HCT116 (cell line): ENCODE results near the gene FOXO6. TPM values are rescaled to one million over a fixed set of nuclear protein-coding genes. Genes with fewer than 3 reads are reported as not detected.

Experiments
- ATAC-seq: fragments of 200-7000 bp; cut with Tn5 transposase; 2 replicates; pipeline ENCODE4 v1.9.1; 2020; ENCODE audit warnings: mild to moderate bottlenecking, moderate library complexity
- BruUV-seq: library from RNA; stranded (reverse); fragments of 400-500 nt; replicated peaks from 2 replicates; lab custom pipeline; 2021; lab: Mats Ljungman, UMichigan
- CTCF ChIA-PET: fragments of 300-600 bp; sonication (Branson Sonifier 250); formaldehyde crosslinking; loops from one replicate; lab custom pipeline; 2021; ENCODE audit warnings: antibody characterized with exemption; lab: Charles Lee
- POLR2A ChIA-PET: fragments of 300-600, 350-600 bp; sonication (Branson Sonifier 250); formaldehyde crosslinking; loops from one replicate; lab custom pipeline; 2021; ENCODE audit warnings: antibody characterized with exemption; lab: Charles Lee
- RAD21 ChIA-PET, 2 experiments: fragments of 300-600 bp; sonication (Branson Sonifier 250); formaldehyde crosslinking; loops; one replicate each; lab custom pipeline; 2023; ENCODE audit warnings: low total read pairs in 2 of 2; ENCODE audit not compliant: uncharacterized antibody in 2 of 2, unreplicated experiment in 2 of 2, low non-redundant PET in 1 of 2; lab: Charles Lee
- DNase-seq: peaks from one replicate; pipeline ENCODE4 v3.0.0-alpha.2; 2010; ENCODE audit warnings: low read depth, low spot score
- H2AFZ ChIP-seq: fragments of 200-600 bp; shearing (Covaris generic), sonication (generic); 2 replicates; pipeline ENCODE4 v1.6.1; 2017; ENCODE audit warnings: low read depth, mixed run types, mixed read lengths, antibody characterized with exemption, low read length; ENCODE audit not compliant: poor library complexity, severe bottlenecking
- H3K27ac ChIP-seq: 2 replicates; pipeline ENCODE4 v1.5.1; 2012; ENCODE audit warnings: low read depth, low read length
- H3K27me3 ChIP-seq: fragments of 200-600 bp; sonication (generic); 2 replicates; pipeline ENCODE4 v1.6.1; 2016; ENCODE audit warnings: mixed run types, low read length, mixed read lengths; ENCODE audit not compliant: insufficient read depth
- H3K36me3 ChIP-seq, 2 experiments: fragments of 200-500 bp in 1 of 2; fragments of 200-600 bp in 1 of 2; sonication (Bioruptor generic) in 1 of 2; sonication (generic) in 1 of 2; 2 replicates each; pipeline versions ENCODE4 v1.5.1 to v1.6.1; 2014 to 2016; ENCODE audit warnings: low read length in 2 of 2, inconsistent platforms in 1 of 2, mixed read lengths in 1 of 2, mixed run types in 1 of 2; ENCODE audit not compliant: insufficient read depth in 2 of 2, control insufficient read depth in 1 of 2
- H3K4me1 ChIP-seq, 2 experiments: fragments of 200-600 bp in 1 of 2; sonication (generic) in 1 of 2; 2 replicates each; pipeline versions ENCODE4 v1.5.1 to v1.6.1; 2012 to 2017; ENCODE audit warnings: low read length in 2 of 2, inconsistent platforms in 1 of 2, mild to moderate bottlenecking in 1 of 2, mixed read lengths in 1 of 2, mixed run types in 1 of 2, moderate library complexity in 1 of 2; ENCODE audit not compliant: insufficient read depth in 2 of 2, control insufficient read depth in 1 of 2
- H3K4me2 ChIP-seq: fragments of 200-600 bp; sonication (generic); 2 replicates; pipeline ENCODE4 v1.6.1; 2017; ENCODE audit warnings: mixed run types, low read length, mixed read lengths
- H3K4me3 ChIP-seq, 2 experiments: fragments of 200-600 bp in 1 of 2; sonication (generic) in 1 of 2; replicated peaks in 1 of 2; 2 replicates each; pipeline ENCODE4 v1.5.1; 2011 to 2016; ENCODE audit warnings: low read length in 2 of 2, control low read depth in 1 of 2, low read depth in 1 of 2, mild to moderate bottlenecking in 1 of 2, mixed read lengths in 1 of 2, mixed run types in 1 of 2
- H3K79me2 ChIP-seq: fragments of 200-600 bp; sonication (generic); 2 replicates; pipeline ENCODE4 v1.6.1; 2017; ENCODE audit warnings: mild to moderate bottlenecking, mixed run types, low read length, moderate library complexity, mixed read lengths; ENCODE audit not compliant: insufficient read depth
- H3K9ac ChIP-seq: fragments of 200-600 bp; sonication (generic); 2 replicates; pipeline ENCODE4 v1.6.1; 2016; ENCODE audit warnings: low read length, mixed read lengths
- H3K9me2 ChIP-seq: fragments of 200-600 bp; sonication (generic), shearing (Covaris generic); 2 replicates; pipeline ENCODE4 v1.6.1; 2017; ENCODE audit warnings: mixed run types, mild to moderate bottlenecking, moderate library complexity; ENCODE audit not compliant: insufficient read depth
- H3K9me3 ChIP-seq, 2 experiments: fragments of 200-500 bp in 1 of 2; fragments of 200-600 bp in 1 of 2; sonication (Bioruptor generic) in 1 of 2; sonication (generic) in 1 of 2; 2 replicates each; pipeline ENCODE4 v1.6.1; 2014 to 2017; ENCODE audit warnings: low read length in 2 of 2, mixed read lengths in 2 of 2, inconsistent platforms in 1 of 2, low read depth in 1 of 2, mild to moderate bottlenecking in 1 of 2, mixed run types in 1 of 2, moderate library complexity in 1 of 2; ENCODE audit not compliant: control insufficient read depth in 1 of 2, insufficient read depth in 1 of 2
- H4K20me1 ChIP-seq: fragments of 200-600 bp; sonication (generic), shearing (Covaris generic); 2 replicates; pipeline ENCODE4 v1.6.1; 2017; ENCODE audit warnings: mixed run types, mild to moderate bottlenecking, moderate library complexity; ENCODE audit not compliant: insufficient read depth
- CEBPB ChIP-seq: IDR thresholded peaks from 2 replicates; pipeline ENCODE4 v1.6.1; 2012; ENCODE audit warnings: low read depth
- EGR1 ChIP-seq: IDR thresholded peaks from 2 replicates; pipeline ENCODE4 v1.6.1; 2012; ENCODE audit warnings: low read depth
- ELF1 ChIP-seq: IDR thresholded peaks from 2 replicates; pipeline ENCODE4 v1.6.1; 2012; ENCODE audit warnings: low read depth, borderline replicate concordance
- EZH2 ChIP-seq: fragments of 200-600 bp; sonication (generic); IDR thresholded peaks from 2 replicates; pipeline ENCODE4 v1.6.1; 2017; ENCODE audit warnings: antibody characterized with exemption, mixed run types
- JUND ChIP-seq: IDR thresholded peaks from 2 replicates; pipeline ENCODE4 v1.6.1; 2012
- MAX ChIP-seq: IDR thresholded peaks from 2 replicates; pipeline ENCODE4 v1.6.1; 2012
- POLR2A ChIP-seq: IDR thresholded peaks from 2 replicates; pipeline ENCODE4 v1.7.0; 2011; ENCODE audit warnings: borderline replicate concordance; ENCODE audit not compliant: insufficient read depth, insufficient read length; ENCODE audit errors: extremely low read depth
- POLR2AphosphoS5 ChIP-seq: IDR thresholded peaks from 2 replicates; pipeline ENCODE4 v1.6.1; 2011; ENCODE audit warnings: mild to moderate bottlenecking, low read depth, low read length, moderate library complexity
- RAD21 ChIP-seq: IDR thresholded peaks from 2 replicates; pipeline ENCODE4 v1.6.1; 2012; ENCODE audit warnings: low read depth, mild to moderate bottlenecking
- SP1 ChIP-seq: IDR thresholded peaks from 2 replicates; pipeline ENCODE4 v1.6.1; 2012; ENCODE audit warnings: low read depth
- SRF ChIP-seq: IDR thresholded peaks from 2 replicates; pipeline ENCODE4 v1.6.1; 2012; ENCODE audit warnings: low read depth
- TCF7L2 ChIP-seq: IDR thresholded peaks from 2 replicates; pipeline ENCODE4 v1.7.0; 2011; ENCODE audit warnings: borderline replicate concordance, inconsistent platforms; ENCODE audit not compliant: insufficient read depth, insufficient read length; ENCODE audit errors: extremely low read depth
- YY1 ChIP-seq: IDR thresholded peaks from 2 replicates; pipeline ENCODE4 v1.6.1; 2011; ENCODE audit warnings: low read length, low read depth, moderate library complexity, mild to moderate bottlenecking; ENCODE audit not compliant: insufficient replicate concordance; ENCODE audit errors: extremely low read depth
- ZFX ChIP-seq: fragments of 450-650 bp; IDR thresholded peaks from 2 replicates; pipeline ENCODE4 v1.6.1; 2017
- intact Hi-C: fragments of 100-400 bp; cut with micrococcal nuclease; formaldehyde crosslinking; loops from 2 replicates; pipeline ENCODE4 v1.10.0; 2022
- total RNA-seq: library from RNA; stranded (reverse); gene quantifications from one replicate; pipeline ENCODE4 v1.2.1, GENCODE V29; 2021; ENCODE audit not compliant: unreplicated experiment
- TF ChIP-seq, protein P1 (sequence below), 3 experiments: fragments of 200-600 bp in 1 of 3; sonication (generic) in 1 of 3; IDR thresholded peaks in 2 of 3; conservative IDR thresholded peaks in 1 of 3; 2 replicates each; pipeline ENCODE4 v1.5.1; 2012 to 2017; ENCODE audit warnings: low read depth in 2 of 3, low read length in 2 of 3, antibody characterized with exemption in 1 of 3, borderline replicate concordance in 1 of 3, control low read depth in 1 of 3, mild to moderate bottlenecking in 1 of 3, mixed read lengths in 1 of 3, mixed run types in 1 of 3, moderate library complexity in 1 of 3; ENCODE audit not compliant: insufficient read depth in 1 of 3
- TF ChIP-seq, protein P2 (sequence below): IDR thresholded peaks from 2 replicates; pipeline ENCODE4 v1.6.1; 2012

The FOXO6 gene
- total RNA-seq, 1 experiment from 2014 or later: 7.0 TPM

DNA sequence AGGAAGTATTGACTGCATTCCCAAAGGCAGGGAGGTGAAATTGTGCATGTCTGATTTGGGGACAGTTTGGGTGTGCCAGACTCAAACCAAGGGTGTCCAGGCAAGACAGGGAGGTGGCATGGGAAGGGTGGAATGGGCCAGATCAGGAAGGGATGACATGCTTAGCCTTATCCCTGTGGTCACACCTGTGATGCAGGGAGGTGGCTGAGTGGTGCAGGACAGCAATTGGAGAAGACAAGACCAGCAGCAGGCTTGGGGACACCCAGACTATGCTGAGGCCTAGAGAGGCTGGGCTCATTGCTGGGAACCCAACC lies 4.0 kb downstream of the FOXO6 start:
- no peak overlapping the region for H3K9ac ChIP-seq
- no peak overlapping the region for H3K27ac ChIP-seq
- H3K9me2 ChIP-seq: no peaks in the 10 kb centered on the region
- no peaks in the 10 kb centered on the region for H3K36me3 ChIP-seq
- no peak overlapping the region for H2AFZ ChIP-seq
- H3K4me1 ChIP-seq: peaks cover 6 to 30% of the 10 kb centered on the region in 2 experiments
- TF ChIP-seq, protein P1, sequence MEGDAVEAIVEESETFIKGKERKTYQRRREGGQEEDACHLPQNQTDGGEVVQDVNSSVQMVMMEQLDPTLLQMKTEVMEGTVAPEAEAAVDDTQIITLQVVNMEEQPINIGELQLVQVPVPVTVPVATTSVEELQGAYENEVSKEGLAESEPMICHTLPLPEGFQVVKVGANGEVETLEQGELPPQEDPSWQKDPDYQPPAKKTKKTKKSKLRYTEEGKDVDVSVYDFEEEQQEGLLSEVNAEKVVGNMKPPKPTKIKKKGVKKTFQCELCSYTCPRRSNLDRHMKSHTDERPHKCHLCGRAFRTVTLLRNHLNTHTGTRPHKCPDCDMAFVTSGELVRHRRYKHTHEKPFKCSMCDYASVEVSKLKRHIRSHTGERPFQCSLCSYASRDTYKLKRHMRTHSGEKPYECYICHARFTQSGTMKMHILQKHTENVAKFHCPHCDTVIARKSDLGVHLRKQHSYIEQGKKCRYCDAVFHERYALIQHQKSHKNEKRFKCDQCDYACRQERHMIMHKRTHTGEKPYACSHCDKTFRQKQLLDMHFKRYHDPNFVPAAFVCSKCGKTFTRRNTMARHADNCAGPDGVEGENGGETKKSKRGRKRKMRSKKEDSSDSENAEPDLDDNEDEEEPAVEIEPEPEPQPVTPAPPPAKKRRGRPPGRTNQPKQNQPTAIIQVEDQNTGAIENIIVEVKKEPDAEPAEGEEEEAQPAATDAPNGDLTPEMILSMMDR (IDR thresholded peaks at IDR 0.05 in 2 of 3, conservative IDR thresholded peaks at IDR 0.05 in 1 of 3; ENCODE audit: borderline replicate concordance in 1 of 3, insufficient read depth in 1 of 3, low read depth in 2 of 3, low read length in 2 of 3): no peak
- TF ChIP-seq JUND: no peak
- no peak for TF ChIP-seq EGR1
- TF ChIP-seq ELF1: no peak
- TF ChIP-seq MAX: no peak
- TF ChIP-seq EZH2: no peak
- H3K4me3 ChIP-seq: no peak overlapping the region
- DNase-seq: no peak
- H3K9me3 ChIP-seq: no peaks in the 10 kb centered on the region
- ChIA-PET RAD21 (no interaction called here), CTCF (no interaction called here), POLR2A (no interaction called here)
- H3K4me2 ChIP-seq: no peak overlapping the region
- no peaks in the 10 kb centered on the region for H4K20me1 ChIP-seq
- BruUV-seq: no TSS peak
- H3K27me3 ChIP-seq: no peaks in the 10 kb centered on the region
- H3K79me2 ChIP-seq: no peaks in the 10 kb centered on the region
- intact Hi-C loops: no loop called here
- no peak for ATAC-seq

- CTCF ChIA-PET: no interaction called here
- Histone ChIP-seq H3K4me1 (peaks cover 2 to 24% of the 10 kb centered on the region in 2 experiments; a peak in 2 of 4 replicates), H3K79me2 (no peaks in the 10 kb centered on the region), H3K9me2 (no peaks in the 10 kb centered on the region), H3K4me3 (no peak overlapping the region), H3K36me3 (no peaks in the 10 kb centered on the region), H2AFZ (no peak overlapping the region), H3K27me3 (no peaks in the 10 kb centered on the region), H3K9me3 (no peaks in the 10 kb centered on the region), H3K9ac (no peak overlapping the region), H3K27ac (no peak overlapping the region), H4K20me1 (no peaks in the 10 kb centered on the region), H3K4me2 (no peak overlapping the region)
- intact Hi-C loops: no loop called here
- DNase-seq (no peak), ATAC-seq (no peak)
- POLR2A ChIA-PET: no interaction called here
- no TSS peak for BruUV-seq
- RAD21 ChIA-PET: no interaction called here
- TF ChIP-seq CEBPB (no peak), ZFX (no peak), JUND (no peak), POLR2A (no peak), ELF1 (no peak), SP1 (no peak), TCF7L2 (no peak), YY1 (no peak), MAX (no peak), POLR2AphosphoS5 (no peak), RAD21 (no peak), SRF (no peak)
- TF ChIP-seq, protein P1 (IDR thresholded peaks at IDR 0.05 in 2 of 3, conservative IDR thresholded peaks at IDR 0.05 in 1 of 3; ENCODE audit: borderline replicate concordance in 1 of 3, insufficient read depth in 1 of 3, low read depth in 2 of 3, low read length in 2 of 3): no peak
- TF ChIP-seq, protein P2, sequence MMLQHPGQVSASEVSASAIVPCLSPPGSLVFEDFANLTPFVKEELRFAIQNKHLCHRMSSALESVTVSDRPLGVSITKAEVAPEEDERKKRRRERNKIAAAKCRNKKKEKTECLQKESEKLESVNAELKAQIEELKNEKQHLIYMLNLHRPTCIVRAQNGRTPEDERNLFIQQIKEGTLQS: no peak
Measured at GRCh38 chr1:41365772-41366454, 4.7 kb downstream of the FOXO6 start.
